Natural killer cell (primary cell): ENCODE measurements around the gene FKBP15. TPM values are rescaled to one million over a fixed set of nuclear protein-coding genes. Genes with fewer than 3 reads are reported as not detected.
A peak's percentile ranks its signal among the peaks of the same experiment; 100 is the strongest.

Experiments used
- ATAC-seq, 3 donors: fragments of 150-1000 bp in 2 of 3; fragments of 200-7000 bp in 1 of 3; cut with Tn5 transposase; 1 replicate in 1 of 3; 2 replicates in 2 of 3; pipeline ENCODE4 v1.10.0; 2021; ENCODE audit warnings: mild to moderate bottlenecking in 2 of 3, moderate library complexity in 2 of 3
- DNase-seq, 2 donors: peaks; one replicate each; pipeline versions ENCODE4 v3.0.0 to v3.0.0-alpha.2; 2013 to 2021; ENCODE audit warnings: mixed read lengths in 1 of 2
- H3K27ac ChIP-seq: one replicate; pipeline ENCODE4 v1.5.1; 2013; ENCODE audit warnings: mild to moderate bottlenecking, low read length
- H3K27me3 ChIP-seq: one replicate; pipeline ENCODE4 v1.6.1; 2013; ENCODE audit warnings: low read length; ENCODE audit not compliant: control insufficient read depth, insufficient read depth
- H3K36me3 ChIP-seq: one replicate; pipeline ENCODE4 v1.6.1; 2013; ENCODE audit warnings: low read length; ENCODE audit not compliant: control insufficient read depth, insufficient read depth
- H3K4me1 ChIP-seq: one replicate; pipeline ENCODE4 v1.6.1; 2013; ENCODE audit warnings: low read length; ENCODE audit not compliant: control insufficient read depth, insufficient read depth
- H3K4me3 ChIP-seq: one replicate; pipeline ENCODE4 v1.5.1; 2013; ENCODE audit warnings: low read length
- H3K9me3 ChIP-seq: one replicate; pipeline ENCODE4 v1.6.1; 2013; ENCODE audit warnings: low read length; ENCODE audit not compliant: control insufficient read depth, insufficient read depth
- H3K27ac Mint-ChIP-seq, 2 donors: one replicate each; pipeline ENCODE4 v1.8.0; 2022; ENCODE audit warnings: mild to moderate bottlenecking in 2 of 2, mixed read lengths in 2 of 2, moderate library complexity in 1 of 2
- H3K27me3 Mint-ChIP-seq, 2 donors: one replicate each; pipeline ENCODE4 v1.8.0; 2022; ENCODE audit warnings: low read depth in 2 of 2, mixed read lengths in 2 of 2
- H3K36me3 Mint-ChIP-seq: one replicate; pipeline ENCODE4 v1.8.0; 2022; ENCODE audit warnings: mixed read lengths
- H3K4me1 Mint-ChIP-seq, 2 donors: one replicate each; pipeline ENCODE4 v1.8.0; 2022; ENCODE audit warnings: mixed read lengths in 2 of 2
- H3K4me3 Mint-ChIP-seq: one replicate; pipeline ENCODE4 v1.8.0; 2022; ENCODE audit warnings: mild to moderate bottlenecking, moderate library complexity, mixed read lengths
- H3K9me3 Mint-ChIP-seq, 2 donors: one replicate each; pipeline ENCODE4 v1.8.0; 2022; ENCODE audit warnings: mixed read lengths in 2 of 2
- WGBS: methylation state at CpG from one replicate; pipeline ENCODE4 v1.1.7; 2013; ENCODE audit warnings: missing lambda C conversion rate; ENCODE audit not compliant: insufficient coverage; 5-methylcytosine and 5-hydroxymethylcytosine counted together
- intact Hi-C: fragments of 100-400 bp; cut with micrococcal nuclease; formaldehyde crosslinking; loops from one replicate; pipeline ENCODE4 v1.14.2; 2022
- total RNA-seq, 4 donors: library from RNA; stranded (reverse); fragments of 120-200 nt in 1 of 4; gene quantifications; one replicate each; pipeline versions ENCODE4 v1.2.3 to v1.2.4, GENCODE V29; 2013 to 2022
- TF ChIP-seq, protein P1 (sequence below): fragments of 200-600 bp; IDR thresholded peaks from one replicate; pipeline ENCODE4 v1.8.0; 2022; ENCODE audit warnings: antibody characterized with exemption

FKBP15 gene
- total RNA-seq, 3 donors from 2014 or later (not counting 1 experiment from before 2014, with no cell fraction given) = 35.0 to 37.9 (median 35.9) TPM

DNA sequence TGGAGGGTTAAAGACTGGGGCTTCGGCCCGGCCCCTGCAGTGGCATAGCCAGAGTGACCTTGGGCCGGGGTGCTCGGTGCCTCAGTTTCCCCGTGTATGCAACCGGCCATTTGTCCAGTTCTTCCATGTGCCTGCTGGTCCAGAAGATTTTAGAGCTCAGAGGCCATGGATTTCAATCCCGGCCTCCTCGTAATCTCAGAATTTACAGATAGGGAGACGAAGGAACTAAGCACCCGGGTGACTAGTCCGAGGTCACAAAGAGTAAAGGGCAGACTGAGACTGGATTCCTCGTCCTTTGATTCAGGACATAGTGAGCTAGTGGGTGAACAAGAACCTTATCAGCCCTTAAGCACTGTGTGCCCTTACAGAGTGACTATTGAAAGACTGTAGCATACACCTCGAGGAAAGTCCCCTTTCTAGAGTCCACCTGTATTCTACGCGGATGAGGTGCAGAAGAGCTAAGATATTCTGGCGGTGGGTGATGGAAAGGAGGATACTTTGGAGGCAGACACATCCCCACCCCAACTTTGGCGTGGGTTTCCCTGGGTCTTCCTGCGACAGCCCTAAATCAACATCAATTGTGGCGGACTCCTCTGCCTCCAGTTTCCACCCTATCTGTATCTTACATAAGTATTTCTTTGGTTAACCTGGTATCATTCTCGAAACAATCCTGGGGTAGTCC is 864 bp upstream of the FKBP15 start:
- no peaks in the 10 kb centered on the region for H3K27me3 ChIP-seq

DNA sequence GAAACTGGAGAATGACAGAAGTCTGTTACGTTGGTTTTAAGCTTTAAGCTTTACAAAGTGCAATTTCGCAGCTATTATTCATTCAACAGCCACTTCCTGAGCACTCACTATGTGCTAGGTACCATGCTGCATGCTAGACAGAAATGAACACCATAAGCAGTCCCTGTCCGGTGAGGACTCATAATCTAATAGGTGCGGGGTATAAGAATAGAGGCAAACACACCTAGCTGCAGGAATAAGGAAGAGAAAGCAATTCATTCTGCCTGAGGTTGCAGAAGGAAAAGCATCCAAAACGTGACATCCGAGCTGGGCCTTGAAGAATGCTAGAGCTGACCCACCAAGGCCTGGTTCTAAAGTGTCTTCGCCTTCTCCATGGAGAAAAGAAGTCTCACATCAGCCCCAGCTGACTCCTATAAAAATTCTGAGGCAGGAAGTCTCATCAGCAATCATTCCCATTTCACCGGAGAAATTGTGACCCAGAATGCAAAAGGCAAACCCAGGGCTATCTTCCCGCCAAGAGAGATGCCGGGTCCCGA is 542 bp downstream of the FKBP15 start:
- peak overlapping the region; percentile 96 for H3K4me3 ChIP-seq
- Mint-ChIP-seq H3K9me3 (no peaks in the 10 kb centered on the region), H3K4me1 (peaks cover 44 to 52% of the 10 kb centered on the region in 2 donors), H3K27me3 (no peaks in the 10 kb centered on the region), H3K36me3 (no peaks in the 10 kb centered on the region), H3K27ac (peak overlapping the region; percentile 82 to 92), H3K4me3 (peak overlapping the region; percentile 97)
- H3K9me3 ChIP-seq = no peaks in the 10 kb centered on the region
- peak overlapping the region; percentile 92 for H3K27ac ChIP-seq
- TF ChIP-seq, protein P1, sequence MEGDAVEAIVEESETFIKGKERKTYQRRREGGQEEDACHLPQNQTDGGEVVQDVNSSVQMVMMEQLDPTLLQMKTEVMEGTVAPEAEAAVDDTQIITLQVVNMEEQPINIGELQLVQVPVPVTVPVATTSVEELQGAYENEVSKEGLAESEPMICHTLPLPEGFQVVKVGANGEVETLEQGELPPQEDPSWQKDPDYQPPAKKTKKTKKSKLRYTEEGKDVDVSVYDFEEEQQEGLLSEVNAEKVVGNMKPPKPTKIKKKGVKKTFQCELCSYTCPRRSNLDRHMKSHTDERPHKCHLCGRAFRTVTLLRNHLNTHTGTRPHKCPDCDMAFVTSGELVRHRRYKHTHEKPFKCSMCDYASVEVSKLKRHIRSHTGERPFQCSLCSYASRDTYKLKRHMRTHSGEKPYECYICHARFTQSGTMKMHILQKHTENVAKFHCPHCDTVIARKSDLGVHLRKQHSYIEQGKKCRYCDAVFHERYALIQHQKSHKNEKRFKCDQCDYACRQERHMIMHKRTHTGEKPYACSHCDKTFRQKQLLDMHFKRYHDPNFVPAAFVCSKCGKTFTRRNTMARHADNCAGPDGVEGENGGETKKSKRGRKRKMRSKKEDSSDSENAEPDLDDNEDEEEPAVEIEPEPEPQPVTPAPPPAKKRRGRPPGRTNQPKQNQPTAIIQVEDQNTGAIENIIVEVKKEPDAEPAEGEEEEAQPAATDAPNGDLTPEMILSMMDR = no peak
- WGBS = under 1% methylated on average over 9 of the region's 11 CpGs
- H3K4me1 ChIP-seq = peaks cover 21% of the 10 kb centered on the region
- no peaks in the 10 kb centered on the region for H3K36me3 ChIP-seq
- intact Hi-C loops = loop anchor here (1.0 to 5.0 kb wide), 4 partner anchors 55 to 297 kb away; partner anchors contain the start of genes C9orf43, CDC26, POLE3 and PRPF4
- H3K27me3 ChIP-seq = no peaks in the 10 kb centered on the region
- ATAC-seq = peak; percentile 31 to 58 (median 53)
- peak; percentile 22 to 45 for DNase-seq

More for the DNA sequence above, 864 bp upstream of the FKBP15 start:
- Mint-ChIP-seq H3K4me3 (peak overlapping the region; percentile 97), H3K9me3 (no peaks in the 10 kb centered on the region), H3K27ac (peak overlapping the region; percentile 82 to 92), H3K4me1 (peaks cover 44 to 48% of the 10 kb centered on the region in 2 donors), H3K27me3 (no peaks in the 10 kb centered on the region), H3K36me3 (no peaks in the 10 kb centered on the region)
- H3K27ac ChIP-seq = peak overlapping the region; percentile 92
- 27% methylated on average over 20 of the region's 20 CpGs for WGBS
- no peaks in the 10 kb centered on the region for H3K36me3 ChIP-seq
- peak overlapping the region; percentile 96 for H3K4me3 ChIP-seq
- TF ChIP-seq, protein P1 = no peak
- no peak for ATAC-seq
- peak in 1 of 2 donors; percentile 36 for DNase-seq
- no peaks in the 10 kb centered on the region for H3K9me3 ChIP-seq
- H3K4me1 ChIP-seq = peaks cover 21% of the 10 kb centered on the region
- intact Hi-C loops = loop anchor here (1.0 to 5.0 kb wide), 3 partner anchors 53 to 189 kb away; partner anchors contain the start of genes C9orf43, CDC26, POLE3 and PRPF4

DNA sequence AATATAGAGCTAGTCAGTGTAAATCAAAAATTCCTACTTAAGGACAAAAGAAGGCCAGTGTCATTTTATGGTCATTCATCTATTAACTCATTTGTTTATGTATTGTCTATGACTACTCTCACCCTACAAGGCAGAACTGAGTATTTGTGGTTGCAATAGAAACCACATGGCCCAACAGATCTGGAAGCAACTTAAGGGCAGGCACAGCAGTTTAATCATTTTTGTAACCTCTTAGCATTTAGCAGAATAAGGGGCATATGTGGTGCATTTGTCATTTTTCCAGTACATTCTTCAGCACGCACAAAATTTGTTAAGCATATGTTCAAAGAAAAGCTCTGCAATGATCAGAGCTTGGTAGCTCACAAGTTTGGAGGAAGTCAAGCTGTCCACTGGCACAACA is 1.1 kb downstream of the FKBP15 start:
- Histone ChIP-seq H3K27me3 (no peaks in the 10 kb centered on the region), H3K9me3 (no peaks in the 10 kb centered on the region), H3K4me3 (peak overlapping the region; percentile 96), H3K27ac (peak overlapping the region; percentile 92), H3K4me1 (peaks cover 21% of the 10 kb centered on the region), H3K36me3 (no peaks in the 10 kb centered on the region)
- H3K4me3 Mint-ChIP-seq = peak overlapping the region; percentile 97
- peak overlapping the region; percentile 82 to 92 for H3K27ac Mint-ChIP-seq
- peak in 1 of 2 donors; percentile 42 for DNase-seq
- H3K4me1 Mint-ChIP-seq = peaks cover 46 to 57% of the 10 kb centered on the region in 2 donors
- H3K9me3 Mint-ChIP-seq = no peaks in the 10 kb centered on the region
- WGBS = 50% methylated on average over 1 of the region's 1 CpG
- ATAC-seq = peak in 2 of 3 donors; percentile 22 to 31
- H3K27me3 Mint-ChIP-seq = no peaks in the 10 kb centered on the region
- TF ChIP-seq, protein P1 = no peak
- H3K36me3 Mint-ChIP-seq = no peaks in the 10 kb centered on the region
- intact Hi-C loops = loop anchor here (1.0 to 5.0 kb wide), 3 partner anchors 68 to 297 kb away; partner anchors contain the start of genes C9orf43, POLE3 and SLC31A2
